ENCODE measurements around the gene FAM174B.

The FAM174B gene

DNA sequence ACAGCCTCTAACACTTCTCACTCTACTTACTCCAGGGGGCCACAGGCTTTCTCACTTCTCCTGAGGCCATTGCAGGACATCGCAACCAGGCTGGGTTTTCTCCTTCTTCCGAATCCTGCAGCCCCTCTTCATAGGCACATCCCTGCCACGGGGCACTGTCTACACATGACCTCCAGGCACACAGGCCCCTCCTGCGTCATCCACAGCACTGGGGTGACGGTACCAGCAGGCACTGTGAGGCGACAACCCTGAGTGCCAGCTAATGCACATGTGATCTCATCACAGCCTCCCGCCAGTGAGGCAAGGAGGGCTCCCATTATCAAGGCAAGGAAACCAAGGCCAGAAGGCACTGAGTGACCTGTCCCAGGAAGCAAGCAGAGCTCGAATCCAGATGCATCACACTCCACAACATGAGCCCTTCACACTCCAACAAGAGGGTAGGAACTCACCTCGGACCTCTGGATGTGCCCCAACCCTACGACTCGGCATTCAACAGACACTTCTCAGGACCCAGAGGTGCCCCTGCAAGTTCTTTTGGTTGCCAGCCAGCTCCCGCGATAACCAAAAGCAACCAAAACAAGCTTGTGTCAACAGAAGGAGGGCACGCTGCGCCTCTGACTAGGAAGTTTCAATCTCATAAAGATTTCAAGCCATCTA, 16.7 kb downstream of the FAM174B start:
- DNase-seq (ENCODE audit: low spot score): no peak

GRCh38 chr15:92638291-92638708, 17.3 kb downstream of the FAM174B start:
- no peak for DNase-seq (ENCODE audit: low spot score)

DNA sequence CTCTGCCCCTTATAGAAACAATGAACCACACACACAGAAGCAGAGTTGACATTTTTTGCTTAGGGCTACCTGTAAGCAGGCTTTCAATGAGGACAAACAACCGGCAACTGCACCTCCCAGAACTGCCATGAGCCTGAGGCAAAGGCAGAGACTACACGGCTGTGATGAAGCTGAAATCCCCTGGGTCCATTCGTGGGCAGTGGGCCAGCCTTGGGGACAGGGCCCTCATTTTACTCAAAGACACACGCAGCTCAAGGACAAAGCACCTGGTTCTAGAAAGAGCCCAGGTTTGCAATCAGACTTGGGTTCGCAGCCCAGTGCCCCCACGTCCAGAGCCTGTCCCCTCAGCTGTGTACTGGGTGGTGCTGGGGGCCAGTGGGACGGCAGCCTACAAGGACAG, 17.9 kb downstream of the FAM174B start:
- no peak for DNase-seq (ENCODE audit: low spot score)

DNA sequence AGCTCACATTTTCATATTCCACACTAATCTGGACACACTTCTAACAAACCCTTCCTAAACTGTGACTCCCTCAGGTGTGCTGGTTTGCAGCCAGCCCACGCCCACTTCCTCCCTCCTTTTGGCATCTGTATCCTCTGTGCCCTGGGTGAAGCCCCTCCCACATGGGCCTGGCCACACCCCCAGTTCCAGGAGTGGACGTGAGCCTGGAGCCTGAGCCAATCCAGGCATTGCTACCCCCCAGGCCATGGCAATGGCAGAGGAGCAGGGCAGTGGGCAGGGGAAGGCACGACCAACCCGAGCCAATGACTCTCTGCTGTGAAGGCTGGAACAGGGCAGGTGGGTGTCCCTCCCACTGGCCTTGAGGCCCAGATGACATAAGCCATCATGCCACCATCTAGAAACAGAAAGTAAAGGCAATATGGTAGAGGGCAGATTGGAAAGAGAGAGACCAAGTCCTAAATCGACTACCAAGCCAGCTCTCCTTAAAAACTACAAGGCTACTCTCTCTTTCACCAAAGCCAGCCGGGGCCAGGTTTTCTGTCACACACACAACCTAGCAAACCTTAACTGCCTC, 18.6 kb downstream of the FAM174B start:
- DNase-seq (ENCODE audit: low spot score): no peak

- no peak for DNase-seq (ENCODE audit: low spot score)
These were observed 19.1 kb downstream of the FAM174B start for GRCh38 chr15:92636401-92636907.

DNA sequence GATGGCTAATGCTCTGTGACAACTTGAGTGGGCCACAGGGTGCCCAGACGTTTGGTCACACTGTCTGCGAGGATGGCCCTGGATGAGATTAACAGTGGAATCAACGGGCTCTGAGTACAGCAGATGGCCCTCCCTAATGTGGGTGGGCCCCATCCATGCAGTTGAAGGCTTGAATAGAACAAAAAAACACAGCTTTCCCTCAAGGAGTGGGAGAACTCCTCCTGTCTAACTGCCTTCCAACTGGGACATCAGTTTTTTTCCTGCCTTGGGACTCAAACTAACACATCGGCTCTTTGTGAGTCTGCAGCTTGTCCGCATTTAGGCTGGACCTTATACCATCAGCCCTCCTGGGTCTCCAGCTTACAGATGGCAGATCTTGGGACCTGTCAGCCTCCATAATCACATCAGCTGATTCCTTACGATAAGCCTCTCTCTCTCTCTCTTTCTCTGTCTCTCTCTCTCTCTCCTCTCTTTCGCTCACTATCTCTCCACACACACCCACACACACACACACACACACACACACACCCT, 20.8 kb downstream of the FAM174B start:
- no peak for DNase-seq (ENCODE audit: low spot score)

DNA sequence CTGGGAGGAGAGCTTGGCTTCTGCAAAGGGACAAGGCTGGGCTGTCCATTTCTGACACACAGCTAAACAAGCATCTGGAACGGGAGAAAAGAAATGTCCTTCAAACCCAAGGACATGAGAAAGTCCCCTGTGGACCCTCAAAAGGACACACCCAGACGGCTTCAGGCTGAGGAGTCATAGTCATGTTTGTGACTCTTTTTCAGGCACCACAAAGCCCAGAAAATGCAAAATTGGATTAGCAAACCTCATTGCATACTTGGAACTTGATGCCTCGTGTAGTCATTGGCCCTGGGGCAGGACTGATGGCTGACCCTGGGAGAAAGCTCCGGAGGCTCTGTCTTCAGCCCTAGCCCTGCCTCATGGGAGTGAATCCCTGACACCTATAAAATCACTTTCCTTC, 21.5 kb downstream of the FAM174B start:
- no peak for DNase-seq (ENCODE audit: low spot score)

GRCh38 chr15:92633418-92633817, 22.2 kb downstream of the FAM174B start:
- DNase-seq (ENCODE audit: low spot score): no peak

GRCh38 chr15:92633001-92633400, 22.6 kb downstream of the FAM174B start:
- no peak for DNase-seq (ENCODE audit: low spot score)

DNA sequence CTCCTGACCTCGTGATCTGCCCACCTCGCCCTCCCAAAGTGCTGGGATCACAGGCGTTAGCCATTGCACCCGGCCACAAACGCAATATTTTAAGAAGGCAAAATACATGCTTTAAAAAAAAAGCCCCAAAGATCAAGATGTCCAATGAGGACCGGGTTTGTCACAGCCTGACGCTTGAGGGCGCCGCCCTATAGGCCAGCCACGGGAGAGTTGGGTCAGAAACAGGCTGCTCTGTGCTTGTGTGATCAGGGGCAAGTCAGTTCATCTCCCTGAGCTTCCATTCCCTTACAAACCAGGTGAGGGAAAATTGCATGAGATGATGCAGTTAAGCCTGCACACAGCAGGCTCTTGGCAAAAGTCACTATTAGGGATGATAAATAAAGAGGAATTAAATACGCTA, 23.9 kb downstream of the FAM174B start:
- DNase-seq (ENCODE audit: low spot score): no peak

DNA sequence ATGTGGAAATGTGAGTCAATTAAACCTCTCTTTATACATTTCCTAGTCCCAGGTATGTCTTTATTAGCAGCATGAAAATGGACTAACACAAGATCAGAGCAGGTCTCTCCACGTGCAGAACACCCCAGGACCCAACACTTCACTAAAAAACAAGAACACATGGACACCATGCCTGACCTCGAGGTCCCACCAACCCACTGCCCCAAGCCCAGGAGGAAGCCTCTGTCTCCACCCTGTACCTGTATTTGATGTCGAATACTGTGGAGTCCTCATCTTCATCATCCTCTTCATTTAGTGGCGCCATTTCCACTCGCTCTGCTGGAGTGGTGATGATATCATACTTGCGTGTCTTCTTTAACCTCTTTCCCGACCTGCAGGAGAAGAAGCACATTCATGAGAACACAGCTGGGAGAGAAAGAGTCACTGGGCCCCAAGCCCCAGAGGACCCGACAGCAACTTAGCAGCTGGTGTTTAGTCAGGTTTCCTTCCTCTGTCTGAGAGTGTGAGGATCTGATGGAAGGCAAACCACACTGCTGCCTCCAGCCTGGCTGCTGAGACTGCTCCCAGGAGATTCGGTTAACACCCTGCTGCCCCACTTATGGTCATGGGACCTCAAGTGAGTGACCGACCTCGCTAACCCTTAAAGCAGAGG, 25.5 kb downstream of the FAM174B start:
- no peak for DNase-seq (ENCODE audit: low spot score)

GRCh38 chr15:92629276-92629974, 26.1 kb downstream of the FAM174B start:
- no peak for DNase-seq (ENCODE audit: low spot score)

- DNase-seq (ENCODE audit: low spot score): no peak
These were observed 28.6 kb downstream of the FAM174B start for GRCh38 chr15:92627014-92627413.

DNA sequence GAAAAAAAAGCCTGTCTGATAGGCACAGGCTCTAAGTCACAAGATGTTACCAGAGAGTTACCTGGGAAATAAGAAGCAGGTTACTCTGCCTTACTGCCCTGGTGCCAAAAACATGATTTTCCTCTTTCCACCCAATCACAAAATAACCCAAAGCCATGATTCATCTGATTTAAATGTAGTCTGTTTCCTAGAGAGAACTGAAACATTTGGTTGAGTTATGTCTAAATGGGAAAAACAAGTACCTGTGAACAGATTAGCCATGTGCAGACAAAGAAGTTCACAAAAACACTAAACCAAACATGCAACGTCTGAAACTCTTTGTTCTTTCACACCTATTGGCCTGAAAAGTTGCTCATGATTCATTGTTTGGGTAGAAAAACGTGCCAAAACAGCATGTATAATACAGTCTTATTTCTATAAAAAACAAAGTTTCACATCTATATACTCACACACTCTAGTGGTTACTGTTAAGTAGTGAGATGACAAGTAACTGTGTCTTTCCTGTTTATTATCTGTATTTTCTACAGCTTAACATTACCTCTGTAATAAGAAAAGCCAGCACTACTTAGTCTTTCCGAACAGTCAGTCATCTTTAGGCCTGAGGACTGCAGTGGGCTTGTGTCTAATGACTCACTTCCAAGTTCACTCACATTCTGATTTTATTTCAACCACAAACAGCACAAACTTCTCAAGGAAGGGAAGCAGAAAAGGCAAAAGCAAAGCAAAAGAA, 30.2 kb downstream of the FAM174B start:
- no peak for DNase-seq (ENCODE audit: low spot score)

DNA sequence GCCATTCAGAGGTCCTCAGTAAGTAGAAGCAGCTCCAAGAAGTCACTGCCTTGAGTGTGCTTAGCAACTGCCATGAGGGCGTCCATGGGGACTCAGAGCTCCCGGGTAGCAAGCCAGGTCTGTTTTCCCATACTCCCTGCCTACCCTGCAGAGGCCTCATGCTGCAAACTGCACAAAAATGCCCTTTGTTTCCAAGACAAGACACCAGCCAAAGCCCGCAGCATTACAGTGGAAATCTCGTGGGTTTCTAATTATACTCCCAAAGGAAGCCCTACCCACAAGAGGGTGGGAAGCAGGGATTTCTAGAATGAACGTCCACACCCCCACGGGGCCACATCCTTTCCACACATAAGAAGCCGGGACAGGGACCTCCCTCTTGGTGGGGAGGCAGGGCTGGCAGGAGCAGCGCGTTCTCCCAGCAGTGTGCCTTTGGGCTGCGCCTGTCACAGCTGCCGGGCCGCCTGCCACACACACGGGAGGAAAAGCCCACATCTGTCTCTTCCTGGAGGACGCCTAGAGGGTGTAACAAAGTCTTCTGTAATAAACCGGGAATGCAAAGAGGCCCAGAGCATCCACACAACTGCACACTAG, 31.1 kb downstream of the FAM174B start:
- no peak for DNase-seq (ENCODE audit: low spot score)

GRCh38 chr15:92623435-92623834, 32.1 kb downstream of the FAM174B start:
- DNase-seq (ENCODE audit: low spot score): no peak

DNA sequence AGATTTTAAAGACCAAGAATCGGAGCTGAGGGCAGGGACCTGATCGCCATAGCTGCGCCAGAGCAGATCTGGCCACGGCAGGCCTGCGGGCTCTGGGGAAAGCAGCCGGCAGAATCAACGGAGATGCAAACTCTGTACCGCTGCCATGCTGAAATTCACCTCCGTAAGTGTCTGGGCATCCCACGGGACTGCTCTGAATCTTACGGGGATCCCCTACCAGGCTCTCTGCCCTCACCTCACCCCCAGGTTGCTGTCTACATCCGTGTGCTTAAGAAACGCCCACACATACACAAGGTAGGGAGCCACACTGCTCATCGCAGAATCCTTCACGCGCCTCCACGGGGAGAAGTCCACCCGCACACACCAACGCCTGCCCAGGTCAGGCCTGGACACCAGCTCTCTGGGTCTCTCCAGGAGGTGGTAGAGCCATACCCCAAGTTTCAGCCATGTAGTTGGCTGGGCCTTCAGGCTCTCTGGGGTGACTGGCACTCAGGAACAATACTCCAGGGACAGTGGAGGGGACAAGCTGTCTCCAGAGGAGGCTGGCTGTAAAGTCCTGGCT, 33.5 kb downstream of the FAM174B start:
- DNase-seq (ENCODE audit: low spot score): no peak

DNA sequence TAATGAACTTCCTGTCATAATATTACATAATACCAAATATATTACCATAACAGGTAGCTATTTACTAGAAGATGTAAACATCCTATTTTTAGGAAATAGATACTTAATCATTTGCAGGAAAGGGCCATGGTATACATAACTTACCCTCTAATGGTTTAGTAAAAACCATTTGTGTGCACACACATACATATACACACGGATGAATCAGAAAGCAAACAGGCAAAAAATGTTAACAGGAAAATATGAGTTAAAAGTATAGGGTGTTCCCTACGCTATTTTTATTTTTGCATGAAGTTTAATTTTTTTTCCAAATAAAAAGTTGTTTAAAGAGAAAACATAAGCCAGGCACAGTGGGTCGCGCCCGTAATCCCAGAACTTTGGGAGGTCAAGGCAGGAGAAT, 34.6 kb downstream of the FAM174B start:
- no peak for DNase-seq (ENCODE audit: low spot score)

DNA sequence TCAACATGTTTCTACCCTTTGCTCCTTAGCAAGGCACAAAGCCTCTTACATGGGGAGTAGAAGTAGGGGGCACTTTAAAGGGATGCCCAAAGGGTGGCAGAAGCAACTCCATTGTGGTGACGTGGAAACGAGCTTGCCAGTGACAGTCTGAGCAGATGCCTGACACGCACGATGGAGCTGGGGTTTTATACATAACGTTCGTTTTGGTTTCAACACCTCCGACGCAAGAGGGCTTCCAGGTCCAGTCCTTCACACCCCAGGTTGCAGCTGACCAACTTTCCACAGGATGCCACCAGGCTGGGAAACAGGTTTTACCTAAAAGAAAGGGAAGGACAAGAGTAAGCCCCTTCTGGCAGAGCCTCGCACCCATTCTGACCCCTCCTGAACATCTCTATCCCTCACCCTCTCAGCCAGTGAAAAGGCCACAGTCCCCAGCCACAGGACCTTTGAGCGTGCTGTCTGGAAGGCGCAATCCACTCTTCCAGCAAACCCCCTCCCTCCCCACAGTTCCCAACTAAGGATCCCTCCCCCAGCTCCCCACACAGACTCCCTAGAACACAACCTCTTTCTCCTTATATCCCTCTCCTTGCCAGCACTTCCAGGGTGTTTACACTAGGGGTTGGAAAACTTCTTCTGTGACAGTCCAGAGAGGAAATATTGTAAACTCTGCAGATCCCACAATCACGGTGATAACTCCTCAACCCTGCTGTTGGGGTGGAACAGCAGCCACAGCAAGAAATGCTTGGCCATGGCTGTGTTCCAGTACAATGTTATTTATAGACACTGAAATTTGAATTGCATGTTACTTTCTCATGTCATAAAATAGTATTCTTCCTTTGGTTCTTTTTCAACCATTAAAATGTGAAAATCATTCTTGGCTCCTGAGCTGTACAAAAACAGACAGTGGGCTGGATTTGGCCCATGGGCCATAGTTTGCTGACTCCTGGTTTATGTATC, 36.2 kb downstream of the FAM174B start:
- DNase-seq (ENCODE audit: low spot score): no peak
